GM19372 (cell line): ENCODE measurements around the gene CD3D.
A peak's percentile ranks its signal among the peaks of the same experiment; 100 is the strongest.

Source experiments
- ATAC-seq: cut with Tn5 transposase; IDR thresholded peaks from one replicate; pipeline ENCODE4 v1.9.1; 2021; ENCODE audit warnings: mild to moderate bottlenecking, low read depth, moderate library complexity; ENCODE audit not compliant: unreplicated experiment

CD3D gene

GRCh38 chr11:118342503-118343161, at the start of gene CD3D:
CD3D (minus strand) TSS chr11:118342705; CDS start chr11:118342607, 98 bp downstream.
- no peak for ATAC-seq

GRCh38 chr11:118383657-118384056, 41.2 kb upstream of the CD3D start:
- ATAC-seq, result no peak

GRCh38 chr11:118382954-118383353, 40.4 kb upstream of the CD3D start:
- ATAC-seq, result no peak

- no peak for ATAC-seq
Measured at GRCh38 chr11:118380571-118380970, 38.1 kb upstream of the CD3D start.

GRCh38 chr11:118379497-118379896, 37.0 kb upstream of the CD3D start:
- no peak for ATAC-seq

GRCh38 chr11:118375978-118376377, 33.5 kb upstream of the CD3D start:
- ATAC-seq, result no peak

GRCh38 chr11:118374729-118375128, 32.2 kb upstream of the CD3D start:
- ATAC-seq, result no peak

- ATAC-seq, result no peak
Measured at GRCh38 chr11:118373871-118374270, 31.4 kb upstream of the CD3D start.

GRCh38 chr11:118373263-118373662, 30.8 kb upstream of the CD3D start:
- ATAC-seq, result no peak

- ATAC-seq, result no peak
Measured at GRCh38 chr11:118370774-118371173, 28.3 kb upstream of the CD3D start.

GRCh38 chr11:118366287-118366686, 23.8 kb upstream of the CD3D start:
- no peak for ATAC-seq

- ATAC-seq, result no peak
Measured at GRCh38 chr11:118364956-118365615, 22.6 kb upstream of the CD3D start.

- peak; percentile 91 for ATAC-seq
Measured at GRCh38 chr11:118359295-118359958, 16.9 kb upstream of the CD3D start, which contains the start of gene UBE4A. UBE4A (plus strand) TSS chr11:118359600; CDS start chr11:118365081, 5,481 bp downstream.

GRCh38 chr11:118358071-118358470, 15.6 kb upstream of the CD3D start:
- no peak for ATAC-seq

GRCh38 chr11:118353084-118353710, 10.7 kb upstream of the CD3D start:
- no peak for ATAC-seq

- no peak for ATAC-seq
Measured at GRCh38 chr11:118349475-118349874, 7.0 kb upstream of the CD3D start.

GRCh38 chr11:118343981-118344515, 1.5 kb upstream of the CD3D start, which contains the start of gene CD3G:
CD3G (plus strand) TSS chr11:118344344; CDS start chr11:118344424, 80 bp downstream.
- ATAC-seq, result no peak

- no peak for ATAC-seq
Measured at GRCh38 chr11:118343248-118343647, 743 bp upstream of the CD3D start.

- ATAC-seq, result no peak
Measured at GRCh38 chr11:118341815-118342489, 553 bp downstream of the CD3D start.

GRCh38 chr11:118341261-118341660, 1.2 kb downstream of the CD3D start:
- ATAC-seq, result no peak
